Caco-2 (cell line): ENCODE measurements around the gene RSPO4. TPM values are rescaled to one million over a fixed set of nuclear protein-coding genes. Genes with fewer than 3 reads are reported as not detected.

Experiments
- BruUV-seq: library from RNA; stranded (reverse); fragments of 400-500 nt; replicated peaks from 2 replicates; lab custom pipeline; 2021; lab: Mats Ljungman, UMichigan
- CTCF ChIA-PET: fragments of 300-600 bp; sonication (Branson Sonifier 250); formaldehyde crosslinking; loops from one replicate; lab custom pipeline; 2022; ENCODE audit warnings: antibody characterized with exemption; lab: Charles Lee
- POLR2A ChIA-PET: fragments of 300-600 bp; sonication (Branson Sonifier 250); formaldehyde crosslinking; loops from one replicate; lab custom pipeline; 2022; ENCODE audit warnings: antibody characterized with exemption; lab: Charles Lee
- DNase-seq, 2 experiments: peaks; one replicate each; pipeline versions ENCODE4 v3.0.0 to v3.0.0-alpha.2; 2020 to 2022
- H3K27me3 ChIP-seq: replicated peaks from 2 replicates; pipeline ENCODE4 v1.6.0; 2011; ENCODE audit warnings: low read length; ENCODE audit not compliant: control insufficient read depth, insufficient read depth
- H3K36me3 ChIP-seq: 2 replicates; pipeline ENCODE4 v1.5.1; 2011; ENCODE audit warnings: low read length; ENCODE audit not compliant: control insufficient read depth, insufficient read depth
- H3K4me1 ChIP-seq: fragments of 250-450 bp; sonication (Bioruptor Pico); 2 replicates; pipeline ENCODE4 v1.5.1; 2020; ENCODE audit warnings: mild to moderate bottlenecking
- H3K4me3 ChIP-seq: 2 replicates; pipeline ENCODE4 v1.5.1; 2011; ENCODE audit warnings: low read depth, mild to moderate bottlenecking, control low read depth, low read length
- H3K9me3 ChIP-seq: fragments of 250-450 bp; sonication (Bioruptor Pico); 2 replicates; pipeline ENCODE4 v1.5.1; 2020; ENCODE audit warnings: mild to moderate bottlenecking, moderate library complexity
- H3K27ac Mint-ChIP-seq: one replicate; pipeline ENCODE4 v1.8.0; 2022; ENCODE audit warnings: mixed read lengths; ENCODE audit not compliant: unreplicated experiment
- H3K27me3 Mint-ChIP-seq: one replicate; pipeline ENCODE4 v1.8.0; 2022; ENCODE audit warnings: mixed read lengths; ENCODE audit not compliant: insufficient read depth, unreplicated experiment
- H3K36me3 Mint-ChIP-seq: one replicate; pipeline ENCODE4 v1.8.0; 2022; ENCODE audit warnings: mild to moderate bottlenecking, mixed read lengths; ENCODE audit not compliant: insufficient read depth, unreplicated experiment
- H3K4me1 Mint-ChIP-seq: one replicate; pipeline ENCODE4 v1.8.0; 2022; ENCODE audit warnings: low read depth, mixed read lengths; ENCODE audit not compliant: unreplicated experiment
- H3K4me3 Mint-ChIP-seq: one replicate; pipeline ENCODE4 v1.8.0; 2022; ENCODE audit warnings: mild to moderate bottlenecking, moderate library complexity, mixed read lengths; ENCODE audit not compliant: unreplicated experiment
- H3K9me3 Mint-ChIP-seq: one replicate; pipeline ENCODE4 v1.8.0; 2022; ENCODE audit warnings: mixed read lengths; ENCODE audit not compliant: unreplicated experiment
- CTCF ChIP-seq, 2 experiments: fragments of 200-600 bp in 1 of 2; IDR thresholded peaks; 1 replicate in 1 of 2; 2 replicates in 1 of 2; pipeline versions ENCODE4 v1.5.1 to v1.8.0; 2011 to 2022; ENCODE audit warnings: antibody characterized with exemption in 1 of 2, control low read depth in 1 of 2, inconsistent platforms in 1 of 2, low read depth in 1 of 2, low read length in 1 of 2, mild to moderate bottlenecking in 1 of 2, moderate library complexity in 1 of 2; ENCODE audit not compliant: insufficient read depth in 1 of 2, severe bottlenecking in 1 of 2, unreplicated experiment in 1 of 2
- intact Hi-C: fragments of 100-400 bp; cut with micrococcal nuclease; formaldehyde crosslinking; loops from one replicate; pipeline ENCODE4 v1.10.0; 2022; ENCODE audit not compliant: unreplicated experiment
- total RNA-seq: library from RNA; stranded (reverse); gene quantifications from 2 replicates; pipeline ENCODE4 v1.2.3, GENCODE V29; 2022

The RSPO4 gene
- total RNA-seq, 1 experiment from 2014 or later = 0.41 TPM

GRCh38 chr20:997486-997885 is 4.6 kb downstream of the RSPO4 start:
- Mint-ChIP-seq H3K27ac (no peak overlapping the region), H3K4me3 (no peak overlapping the region), H3K4me1 (peaks cover 3% of the 10 kb centered on the region), H3K27me3 (peaks cover 15% of the 10 kb centered on the region), H3K36me3 (no peaks in the 10 kb centered on the region), H3K9me3 (no peaks in the 10 kb centered on the region)
- Histone ChIP-seq H3K36me3 (no peaks in the 10 kb centered on the region), H3K4me3 (no peak overlapping the region), H3K4me1 (peaks cover under 1% of the 10 kb centered on the region; the same call in 1 of the 2 replicates), H3K27me3 (peaks cover 4% of the 10 kb centered on the region), H3K9me3 (no peaks in the 10 kb centered on the region)
- TF ChIP-seq CTCF (IDR thresholded peaks at IDR 0.05; ENCODE audit: insufficient read depth in 1 of 2, low read depth in 1 of 2, low read length in 1 of 2, severe bottlenecking in 1 of 2, unreplicated experiment in 1 of 2) = no peak
- CTCF ChIA-PET = no interaction called here
- POLR2A ChIA-PET = no interaction called here
- no peak for DNase-seq
- intact Hi-C loops = no loop called here
- BruUV-seq = no TSS peak

GRCh38 chr20:997016-997415 is 5.1 kb downstream of the RSPO4 start:
- Mint-ChIP-seq H3K27me3 (peaks cover 14% of the 10 kb centered on the region), H3K36me3 (no peaks in the 10 kb centered on the region), H3K4me3 (no peak overlapping the region), H3K4me1 (no peaks in the 10 kb centered on the region), H3K9me3 (no peaks in the 10 kb centered on the region), H3K27ac (no peak overlapping the region)
- no peak for TF ChIP-seq CTCF (IDR thresholded peaks at IDR 0.05; ENCODE audit: insufficient read depth in 1 of 2, low read depth in 1 of 2, low read length in 1 of 2, severe bottlenecking in 1 of 2, unreplicated experiment in 1 of 2)
- H3K4me3 ChIP-seq = no peak overlapping the region
- H3K36me3 ChIP-seq = no peaks in the 10 kb centered on the region
- no TSS peak for BruUV-seq
- CTCF ChIA-PET = no interaction called here
- POLR2A ChIA-PET = no interaction called here
- no peaks in the 10 kb centered on the region for H3K9me3 ChIP-seq
- no peak for DNase-seq
- intact Hi-C loops = no loop called here
- H3K4me1 ChIP-seq = no peaks in the 10 kb centered on the region
- H3K27me3 ChIP-seq = peaks cover 4% of the 10 kb centered on the region

GRCh38 chr20:995170-995569 is 6.9 kb downstream of the RSPO4 start:
- CTCF ChIA-PET = no interaction called here
- Histone ChIP-seq H3K9me3 (no peaks in the 10 kb centered on the region), H3K4me3 (no peak overlapping the region), H3K36me3 (no peaks in the 10 kb centered on the region), H3K27me3 (no peaks in the 10 kb centered on the region; the same call in 1 of the 2 replicates), H3K4me1 (no peaks in the 10 kb centered on the region)
- Mint-ChIP-seq H3K4me1 (no peaks in the 10 kb centered on the region), H3K4me3 (no peak overlapping the region), H3K36me3 (no peaks in the 10 kb centered on the region), H3K27me3 (peaks cover 11% of the 10 kb centered on the region), H3K27ac (no peak overlapping the region), H3K9me3 (no peaks in the 10 kb centered on the region)
- BruUV-seq = no TSS peak
- POLR2A ChIA-PET = no interaction called here
- no peak for TF ChIP-seq CTCF (IDR thresholded peaks at IDR 0.05; ENCODE audit: insufficient read depth in 1 of 2, low read depth in 1 of 2, low read length in 1 of 2, severe bottlenecking in 1 of 2, unreplicated experiment in 1 of 2)
- DNase-seq = no peak
- intact Hi-C loops = no loop called here
